Smooth muscle cell (in vitro differentiated cells): Measurements from ENCODE around the gene DGCR8. TPM values are rescaled to one million over a fixed set of nuclear protein-coding genes. Genes with fewer than 3 reads are reported as not detected.

Source experiments
- DNase-seq: peaks from one replicate; lab custom pipeline; 2025; ENCODE audit not compliant: unreplicated experiment; lab: John Stamatoyannopoulos, UW
- H2AFZ ChIP-seq: fragments of 200-600 bp; sonication (generic); 2 replicates; pipeline ENCODE4 v1.6.0; 2016; ENCODE audit warnings: antibody characterized with exemption, low read depth, mild to moderate bottlenecking
- H3F3A ChIP-seq: fragments of 200-600 bp; sonication (generic); 2 replicates; pipeline ENCODE4 v1.6.0; 2017; ENCODE audit warnings: antibody characterized with exemption, low read depth
- H3K27ac ChIP-seq: fragments of 200-600 bp; sonication (generic); 2 replicates; pipeline ENCODE4 v1.5.1; 2016; ENCODE audit warnings: low read depth, mild to moderate bottlenecking
- H3K27me3 ChIP-seq: fragments of 200-600 bp; sonication (generic); 2 replicates; pipeline ENCODE4 v1.6.1; 2016; ENCODE audit warnings: low read depth, mild to moderate bottlenecking
- H3K36me3 ChIP-seq: fragments of 200-600 bp; sonication (generic); 2 replicates; pipeline ENCODE4 v1.5.1; 2016; ENCODE audit warnings: low read depth
- H3K4me1 ChIP-seq: fragments of 200-600 bp; sonication (generic); 2 replicates; pipeline ENCODE4 v1.5.1; 2016; ENCODE audit warnings: low read depth
- H3K4me2 ChIP-seq: fragments of 200-600 bp; sonication (generic); 2 replicates; pipeline ENCODE4 v1.6.0; 2016; ENCODE audit warnings: mild to moderate bottlenecking
- H3K4me3 ChIP-seq: fragments of 200-600 bp; sonication (generic); 2 replicates; pipeline ENCODE4 v1.5.1; 2016; ENCODE audit warnings: mild to moderate bottlenecking
- H3K79me2 ChIP-seq: fragments of 200-600 bp; sonication (generic); 2 replicates; pipeline ENCODE4 v1.6.0; 2016; ENCODE audit warnings: low read depth, mild to moderate bottlenecking
- H3K9ac ChIP-seq: fragments of 200-600 bp; sonication (generic); 2 replicates; pipeline ENCODE4 v1.6.0; 2016; ENCODE audit warnings: low read depth
- H3K9me3 ChIP-seq: fragments of 200-600 bp; sonication (generic); replicated peaks from 2 replicates; pipeline ENCODE4 v1.5.1; 2016; ENCODE audit warnings: low read depth
- H4K20me1 ChIP-seq: fragments of 200-600 bp; sonication (generic); 2 replicates; pipeline ENCODE4 v1.6.0; 2016; ENCODE audit warnings: low read depth
- CTCF ChIP-seq: fragments of 200-600 bp; sonication (generic); IDR thresholded peaks from 2 replicates; pipeline ENCODE4 v1.5.1; 2017; ENCODE audit warnings: borderline replicate concordance, mild to moderate bottlenecking, antibody characterized with exemption; ENCODE audit not compliant: insufficient read depth, poor library complexity, severe bottlenecking
- WGBS: methylation state at CpG from one replicate; pipeline ENCODE4 v1.1.7; 2016; ENCODE audit warnings: low lambda C conversion rate; 5-methylcytosine and 5-hydroxymethylcytosine counted together
- polyA plus RNA-seq: library from polyadenylated mRNA; unstranded; fragments of >200 nt; fragmentation: Nextera tagmentation; extraction: Ambion mirVana; gene quantifications from 2 replicates; pipeline ENCODE4 v1.2.1, GENCODE V29; 2016
- total RNA-seq: library from RNA; depleted of rRNA; stranded (reverse); fragments of >200 nt; gene quantifications from 2 replicates; pipeline ENCODE4 v1.2.3, GENCODE V29; 2014

Gene DGCR8
- total and polyA plus RNA-seq, 2 experiments from 2014 or later: 6.5 to 9.7 TPM

- Histone ChIP-seq H3K4me3 (no peak overlapping the region), H3K9ac (no peak overlapping the region), H3K4me2 (no peak overlapping the region), H3K9me3 (no peaks in the 10 kb centered on the region), H4K20me1 (no peaks in the 10 kb centered on the region), H3K79me2 (no peaks in the 10 kb centered on the region), H3K36me3 (no peaks in the 10 kb centered on the region), H3K4me1 (no peaks in the 10 kb centered on the region), H3F3A (no peaks in the 10 kb centered on the region), H3K27me3 (no peaks in the 10 kb centered on the region), H2AFZ (no peak overlapping the region), H3K27ac (no peak overlapping the region)
- DNase-seq: no peak
- 94% methylated on average over 18 of the region's 30 CpGs for WGBS
- no peak for TF ChIP-seq CTCF
These were observed 75.4 kb downstream of the DGCR8 start for GRCh38 chr22:20155330-20156041.

- H4K20me1 ChIP-seq: no peaks in the 10 kb centered on the region
- H3K36me3 ChIP-seq: no peaks in the 10 kb centered on the region
- 85% methylated on average over 7 of the region's 7 CpGs for WGBS
- no peak overlapping the region for H3K4me3 ChIP-seq
- no peak overlapping the region for H2AFZ ChIP-seq
- no peak overlapping the region for H3K27ac ChIP-seq
- no peaks in the 10 kb centered on the region for H3K4me1 ChIP-seq
- H3K9ac ChIP-seq: no peak overlapping the region
- no peaks in the 10 kb centered on the region for H3K9me3 ChIP-seq
- no peak for DNase-seq
- H3K27me3 ChIP-seq: no peaks in the 10 kb centered on the region
- H3K79me2 ChIP-seq: no peaks in the 10 kb centered on the region
- no peaks in the 10 kb centered on the region for H3F3A ChIP-seq
- H3K4me2 ChIP-seq: no peak overlapping the region
- TF ChIP-seq CTCF: no peak
These were observed 76.0 kb downstream of the DGCR8 start for GRCh38 chr22:20156042-20156389.

- Histone ChIP-seq H3F3A (no peaks in the 10 kb centered on the region), H3K4me3 (no peak overlapping the region), H3K4me2 (no peak overlapping the region), H3K36me3 (no peaks in the 10 kb centered on the region), H3K9ac (no peak overlapping the region), H3K9me3 (no peaks in the 10 kb centered on the region), H3K79me2 (no peaks in the 10 kb centered on the region), H2AFZ (no peak overlapping the region), H4K20me1 (no peaks in the 10 kb centered on the region), H3K27ac (no peak overlapping the region), H3K4me1 (no peaks in the 10 kb centered on the region), H3K27me3 (no peaks in the 10 kb centered on the region)
- WGBS: 55% methylated on average over 17 of the region's 17 CpGs
- TF ChIP-seq CTCF: peak; percentile 100
- DNase-seq: peak; percentile 58
These were observed 76.8 kb downstream of the DGCR8 start for GRCh38 chr22:20156611-20157429.
